K562 (cell line): Measurements from ENCODE around the gene RETREG1. TPM values are rescaled to one million over a fixed set of nuclear protein-coding genes. Genes with fewer than 3 reads are reported as not detected.

Source experiments
- ATAC-seq: fragments of 200-7000 bp; cut with Tn5 transposase; 3 replicates; pipeline ENCODE4 v1.9.1; 2020; ENCODE audit warnings: moderate library complexity
- Bru-seq: library from RNA; stranded (reverse); fragments of 400-500 nt; gene quantifications from one replicate; lab custom pipeline; 2021; lab: Mats Ljungman, UMichigan
- BruChase-seq, 2 experiments: library from RNA; stranded (reverse); fragments of 400-500 nt; gene quantifications; one replicate each; lab custom pipeline; 2021; lab: Mats Ljungman, UMichigan
- BruUV-seq: library from RNA; stranded (reverse); fragments of 400-500 nt; replicated peaks from 2 replicates; lab custom pipeline; 2021; lab: Mats Ljungman, UMichigan
- CTCF ChIA-PET: fragments of 300-600 bp; formaldehyde crosslinking; extraction: SDS; loops from one replicate; lab custom pipeline; 2021; ENCODE audit warnings: low intra/inter-chr PET ratio; lab: Yijun Ruan, JAX
- POLR2A ChIA-PET: fragments of 300-600, 350-650 bp; sonication (Branson Sonifier 250); formaldehyde crosslinking; extraction: SDS; loops from one replicate; lab custom pipeline; 2021; ENCODE audit warnings: antibody characterized with exemption, inconsistent platforms; lab: Yijun Ruan, JAX
- DNase-seq, 4 experiments: peaks; one replicate each; pipeline versions ENCODE4 v3.0.0 to v3.0.0-alpha.2; 2011 to 2018; ENCODE audit warnings: low spot score in 3 of 4, mixed read lengths in 3 of 4; ENCODE audit errors: extremely low read depth in 1 of 4
- FAIRE-seq: peaks from 2 replicates; lab custom pipeline; 2011; peaks lifted over from hg19 to GRCh38; lab: Jason Lieb, UNC
- H2AFZ ChIP-seq: 2 replicates; pipeline ENCODE4 v1.6.0; 2011; ENCODE audit warnings: low read depth, low read length, control low read depth, inconsistent platforms
- H3K27ac ChIP-seq: fragments of 200-600 bp; 3 replicates; pipeline ENCODE4 v1.8.0; 2011; ENCODE audit warnings: low read depth, mild to moderate bottlenecking, control low read depth, inconsistent platforms, low read length, moderate library complexity, mixed read lengths; ENCODE audit errors: extremely low read depth
- H3K27me3 ChIP-seq, 2 experiments: fragments of 300-600 bp in 1 of 2; 2 replicates in 1 of 2; 3 replicates in 1 of 2; pipeline versions ENCODE4 v1.6.0 to v1.8.0; 2011; ENCODE audit warnings: inconsistent platforms in 2 of 2, low read length in 2 of 2, mild to moderate bottlenecking in 1 of 2, mixed read lengths in 1 of 2, moderate library complexity in 1 of 2; ENCODE audit not compliant: control insufficient read depth in 2 of 2, insufficient read depth in 2 of 2
- H3K36me3 ChIP-seq: fragments of 300-600 bp; 3 replicates; pipeline ENCODE4 v1.8.0; 2011; ENCODE audit warnings: mild to moderate bottlenecking, low read length, inconsistent platforms; ENCODE audit not compliant: control insufficient read depth, insufficient read depth
- H3K4me1 ChIP-seq, 2 experiments: fragments of 200-600 bp in 1 of 2; replicated peaks in 1 of 2; 2 replicates in 1 of 2; 3 replicates in 1 of 2; pipeline versions ENCODE4 v1.5.1 to v1.8.0; 2011; ENCODE audit warnings: inconsistent platforms in 2 of 2, low read length in 2 of 2, mild to moderate bottlenecking in 1 of 2, mixed read lengths in 1 of 2, moderate library complexity in 1 of 2; ENCODE audit not compliant: control insufficient read depth in 2 of 2, insufficient read depth in 2 of 2
- H3K4me2 ChIP-seq: 2 replicates; pipeline ENCODE4 v1.6.1; 2011; ENCODE audit warnings: low read length, control low read depth, inconsistent platforms, mixed read lengths; ENCODE audit not compliant: insufficient read depth
- H3K4me3 ChIP-seq: fragments of 200-600 bp; sonication (generic), shearing (Covaris generic); 2 replicates; pipeline ENCODE4 v1.5.1; 2016; ENCODE audit warnings: control low read depth, inconsistent platforms
- H3K79me2 ChIP-seq: fragments of 200-600 bp; 3 replicates; pipeline ENCODE4 v1.8.0; 2011; ENCODE audit warnings: low read length, inconsistent platforms; ENCODE audit not compliant: control insufficient read depth, insufficient read depth
- H3K9ac ChIP-seq, 2 experiments: 2 replicates each; pipeline versions ENCODE4 v1.6.0 to v1.6.1; 2011; ENCODE audit warnings: low read depth in 2 of 2, low read length in 2 of 2, control low read depth in 1 of 2, inconsistent platforms in 1 of 2, mild to moderate bottlenecking in 1 of 2, mixed read lengths in 1 of 2; ENCODE audit not compliant: insufficient read depth in 1 of 2
- H3K9me1 ChIP-seq: one replicate; pipeline ENCODE4 v1.6.0; 2011; ENCODE audit warnings: inconsistent platforms, mild to moderate bottlenecking, low read length, moderate library complexity; ENCODE audit not compliant: control insufficient read depth, insufficient read depth
- H3K9me3 ChIP-seq: replicated peaks from 2 replicates; pipeline ENCODE4 v1.5.1; 2011; ENCODE audit warnings: low read depth, low read length, inconsistent platforms; ENCODE audit not compliant: control insufficient read depth, insufficient read depth
- H4K20me1 ChIP-seq: replicated peaks from 2 replicates; pipeline ENCODE4 v1.6.1; 2011; ENCODE audit warnings: low read length, inconsistent platforms, mixed read lengths; ENCODE audit not compliant: control insufficient read depth, insufficient read depth
- CHD2 ChIP-seq: IDR thresholded peaks from 2 replicates; pipeline ENCODE4 v1.6.1; 2011; ENCODE audit warnings: low read depth, low read length
- IRF1 ChIP-seq: sonication (generic); formaldehyde crosslinking; IDR thresholded peaks from 2 replicates; pipeline ENCODE4 v1.8.0; 2022; ENCODE audit warnings: missing genetic modification reagents, mild to moderate bottlenecking, borderline replicate concordance
- NFIX ChIP-seq: fragments of 250-450 bp; sonication (Bioruptor Pico); IDR thresholded peaks from 2 replicates; pipeline ENCODE4 v1.4.0; 2020; ENCODE audit warnings: low read depth, mild to moderate bottlenecking, moderate library complexity
- SIN3A ChIP-seq, 2 experiments: fragments of 150-350 bp in 1 of 2; IDR thresholded peaks; 2 replicates each; pipeline ENCODE4 v1.6.1; 2011 to 2016; ENCODE audit warnings: borderline replicate concordance in 2 of 2, low read depth in 2 of 2, low read length in 2 of 2, mild to moderate bottlenecking in 2 of 2, moderate library complexity in 2 of 2; ENCODE audit not compliant: control insufficient read depth in 1 of 2
- SREBF1 ChIP-seq: fragments of 150-350 bp; IDR thresholded peaks from 2 replicates; pipeline ENCODE4 v1.6.1; 2014; ENCODE audit warnings: antibody characterized with exemption, low read depth, low read length, borderline replicate concordance
- TFAP4 ChIP-seq: sonication (generic); formaldehyde crosslinking; IDR thresholded peaks from 2 replicates; pipeline ENCODE4 v1.8.0; 2022; ENCODE audit warnings: missing genetic modification reagents, mild to moderate bottlenecking, moderate library complexity, borderline replicate concordance
- THRAP3 ChIP-seq: fragments of 450-650 bp; IDR thresholded peaks from 2 replicates; pipeline ENCODE4 v1.6.1; 2016; ENCODE audit warnings: mild to moderate bottlenecking, inconsistent platforms, borderline replicate concordance
- UBTF ChIP-seq, 2 experiments: IDR thresholded peaks; 2 replicates each; pipeline ENCODE4 v1.6.1; 2012; ENCODE audit warnings: improper control_type of control experiment in 2 of 2, low read depth in 2 of 2, low read length in 2 of 2, borderline replicate concordance in 1 of 2
- ZFP30 ChIP-seq: fragments of 250-450 bp; sonication (Bioruptor Pico); IDR thresholded peaks from 2 replicates; pipeline ENCODE4 v1.8.0; 2022; ENCODE audit warnings: moderate library complexity, mild to moderate bottlenecking, inconsistent platforms, borderline replicate concordance
- ZNF282 ChIP-seq: sonication (generic); formaldehyde crosslinking; IDR thresholded peaks from 2 replicates; pipeline ENCODE4 v1.8.1; 2023; ENCODE audit warnings: missing genetic modification reagents
- ZNF561 ChIP-seq: fragments of 450-650 bp; formaldehyde crosslinking; conservative IDR thresholded peaks from 2 replicates; pipeline ENCODE4 v1.4.0; 2020; ENCODE audit warnings: mild to moderate bottlenecking, moderate library complexity
- WGBS: fragments of 100-300 bp; shearing (Covaris generic); methylation state at CpG from one replicate; pipeline ENCODE4 v1.1.6; 2016; ENCODE audit warnings: low coverage, mixed read lengths; ENCODE audit not compliant: insufficient coverage; ENCODE audit errors: missing lambda C conversion rate; 5-methylcytosine and 5-hydroxymethylcytosine counted together
- in situ Hi-C: fragments of 300-500 bp; cut with MboI; formaldehyde crosslinking; loops from 4 replicates; pipeline ENCODE4 v1.15.0; 2018; ENCODE audit warnings: inconsistent platforms, mixed read lengths
- intact Hi-C: fragments of 100-400 bp; cut with micrococcal nuclease; formaldehyde crosslinking; loops from 2 replicates; pipeline ENCODE4 v1.14.2; 2022
- long read RNA-seq, 3 experiments: library from polyadenylated mRNA in 2 of 3; library from RNA in 1 of 3; unstranded in 2 of 3; stranded (forward) in 1 of 3; transcript quantifications; one replicate each; pipeline ENCODE4 v2.0.0, GENCODE V29; 2019 to 2022
- polyA minus RNA-seq, 3 experiments: library from RNA; depleted of rRNA, polyadenylated mRNA; stranded (reverse); fragments of >200 nt; gene quantifications; 2 replicates each; pipeline ENCODE4 v1.2.3, GENCODE V29; 2011
- polyA plus RNA-seq, 8 experiments: library from polyadenylated mRNA; depleted of rRNA in 4 of 8; stranded (reverse) in 5 of 8; unstranded in 3 of 8; fragments of >200 nt; fragmentation: Nextera tagmentation in 2 of 8; fragmentation: Illumina TruSeq in 1 of 8; extraction: Ambion mirVana in 2 of 8; extraction: Trizol in 1 of 8; gene quantifications; 2 replicates each; pipeline versions ENCODE4 v1.2.1 to v1.2.3, GENCODE V29; 2011 to 2014; ENCODE audit warnings: inconsistent platforms in 1 of 8, missing spikeins in 1 of 8
- total RNA-seq, 7 experiments: library from RNA; depleted of rRNA in 6 of 7; stranded (reverse); fragments of >200 nt in 6 of 7; fragmentation: Illumina TruSeq in 2 of 7; extraction: Trizol in 2 of 7; gene quantifications; 2 replicates each; pipeline versions ENCODE4 v1.2.1 to v1.2.3, GENCODE V29; 2011 to 2021; ENCODE audit warnings: low replicate concordance in 1 of 7

Gene RETREG1
- total RNA-seq (2011; cell fraction: chromatin; rRNA removed; ENCODE audit: low replicate concordance) = not detected in 2 replicates
- total RNA-seq (2011; cell fraction: nucleolus; rRNA removed) = not detected in 2 replicates
- total RNA-seq (2011; cell fraction: nucleoplasm; rRNA removed) = not detected in 2 replicates
- total RNA-seq (2014; rRNA removed) = not detected in 2 replicates
- total RNA-seq (2014; rRNA removed; fragmentation: Illumina TruSeq; extraction: Trizol) = 0.04 TPM in 1 of 2 replicates, not detected in the other
- not detected in 2 replicates for total RNA-seq (2015; rRNA removed; fragmentation: Illumina TruSeq; extraction: Trizol)
- 0.20 TPM in 2 replicates for total RNA-seq (2021)
- not detected in 2 replicates for polyA plus RNA-seq (2011; rRNA removed)
- not detected in 2 replicates for polyA plus RNA-seq (2011; cell fraction: cytosol; rRNA removed)
- polyA plus RNA-seq (2011; cell fraction: nucleus; rRNA removed) = not detected in 2 replicates
- 0.21 and 0.26 TPM in 2 replicates for polyA plus RNA-seq (2012)
- polyA plus RNA-seq (2014; fragmentation: Illumina TruSeq; extraction: Trizol) = not detected in 2 replicates
- polyA plus RNA-seq (2014; fragmentation: Nextera tagmentation; extraction: Ambion mirVana) = under 1 TPM; 0.01 to 0.13 TPM
- polyA plus RNA-seq (2014; rRNA removed) = not detected in 2 replicates
- not detected in 2 replicates for polyA minus RNA-seq (2011; rRNA and poly(A)+ RNA removed)
- not detected in 2 replicates for polyA minus RNA-seq (2011; cell fraction: cytosol; rRNA and poly(A)+ RNA removed)
- not detected in 2 replicates for polyA minus RNA-seq (2011; cell fraction: nucleus; rRNA and poly(A)+ RNA removed)
- Bru-seq, nascent RNA = percentile 8 among the genes with signal in this experiment
- percentile 4 among the genes with signal in this experiment for BruChase-seq, experiment 1, labeled RNA remaining after a 2-hour chase
- percentile 8 among the genes with signal in this experiment for BruChase-seq, experiment 2, labeled RNA remaining after a 6-hour chase
- long read RNA-seq, experiment 1 = 0 reads
- long read RNA-seq, experiment 2 = 0 reads
- long read RNA-seq, experiment 3 = 0 reads

DNA sequence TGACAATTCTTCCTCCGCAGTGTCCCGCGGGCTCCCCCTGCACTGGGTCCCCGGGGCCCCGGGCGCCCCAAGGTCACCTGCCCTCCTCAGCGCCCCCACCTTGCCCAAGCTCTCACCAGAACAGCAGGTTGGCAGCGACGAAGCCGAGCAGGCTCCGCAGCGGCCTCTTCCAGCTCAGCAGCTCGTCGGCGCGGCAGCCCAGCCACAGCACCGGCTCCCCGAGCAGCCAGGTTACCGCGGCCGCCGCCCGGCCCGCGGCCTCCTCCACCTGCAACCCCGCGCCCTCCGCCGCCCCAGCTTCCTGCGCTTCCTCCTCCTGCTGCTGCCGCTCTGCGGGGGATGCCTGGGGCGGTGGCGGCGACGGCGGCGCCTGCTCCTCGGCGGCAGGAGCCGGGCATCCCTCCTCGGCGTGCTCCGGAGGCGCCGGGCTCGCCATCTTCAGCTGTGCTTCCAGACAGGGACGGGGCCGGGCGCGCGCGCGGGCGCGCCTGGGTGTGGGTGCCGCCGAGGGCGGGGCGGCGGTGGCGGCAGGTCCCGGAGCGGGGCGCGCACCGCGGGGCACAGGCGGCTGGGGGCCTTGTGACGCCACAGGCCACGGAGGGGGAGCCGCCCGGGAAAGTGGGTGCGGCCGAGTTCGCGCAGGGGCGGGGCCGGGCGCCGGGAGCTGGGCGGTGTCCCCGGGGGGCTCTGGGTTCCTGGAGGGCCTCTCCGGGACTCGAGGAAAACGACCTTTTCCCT, at the start of gene RETREG1:
TSS of gene RETREG1 (minus strand) at position 462 of the 738 bp plus-strand sequence. CDS start at position 436, 26 bp downstream.
- Histone ChIP-seq H2AFZ (no peak within 1 kb of the TSS), H3K9me3 (no peaks in the 10 kb centered on the region), H3K79me2 (no peaks in the 10 kb centered on the region), H3K4me3 (no peak within 1 kb of the TSS), H3K36me3 (no peaks in the 10 kb centered on the region), H3K4me2 (no peak within 1 kb of the TSS), H3K27me3 (peaks cover 22 to 29% of the 10 kb centered on the region in 2 experiments; a peak in 4 of 5 replicates), H3K9ac (no peak within 1 kb of the TSS), H3K4me1 (peaks cover 0 to 11% of the 10 kb centered on the region in 2 experiments; a peak in 1 of 5 replicates), H3K9me1 (no peaks in the 10 kb centered on the region), H3K27ac (no peak within 1 kb of the TSS), H4K20me1 (no peaks in the 10 kb centered on the region)
- BruUV-seq = no TSS peak
- ChIA-PET CTCF (no interaction called here), POLR2A (no interaction called here)
- ATAC-seq = peak; percentile 50; the same call in 2 of the 3 replicates
- peak in 2 of 4 experiments; percentile 59 to 64 for DNase-seq
- TF ChIP-seq ZFP30 (CRISPR knock-in tag) (no peak), NFIX (CRISPR knock-in tag) (no peak), SIN3A (IDR thresholded peaks at IDR 0.05; ENCODE audit: borderline replicate concordance in 2 of 2, control insufficient read depth in 1 of 2, low read depth in 2 of 2, low read length in 2 of 2) (no peak), CHD2 (no peak), TFAP4 (CRISPR knock-in tag) (no peak), ZNF561 (CRISPR knock-in tag) (no peak), ZNF282 (CRISPR knock-in tag) (no peak), UBTF (IDR thresholded peaks at IDR 0.05; ENCODE audit: borderline replicate concordance in 1 of 2, low read depth in 2 of 2, low read length in 2 of 2) (no peak), IRF1 (CRISPR knock-in tag) (no peak), THRAP3 (no peak), SREBF1 (no peak)
- FAIRE-seq = no peak
- intact Hi-C loops = no loop called here
- in situ Hi-C loops = no loop called here
- WGBS = 2% methylated on average over 45 of the region's 86 CpGs
